ENCODE data around the gene DIAPH2.
"Not testable (repeated sequence)": the region's sequence is repeated elsewhere in the genome, so short reads cannot be mapped to it uniquely, and the experiment has no call there.

The DIAPH2 gene

GRCh38 chrX:96824166-96824565 lies 139.5 kb downstream of the DIAPH2 start:
- DNase-seq (ENCODE audit: low spot score) = no peak

GRCh38 chrX:96833333-96833732 lies 148.7 kb downstream of the DIAPH2 start:
- DNase-seq (ENCODE audit: low spot score) = no peak

- no peak for DNase-seq (ENCODE audit: low spot score)
Measured at GRCh38 chrX:96834137-96834536, 149.5 kb downstream of the DIAPH2 start.

DNA sequence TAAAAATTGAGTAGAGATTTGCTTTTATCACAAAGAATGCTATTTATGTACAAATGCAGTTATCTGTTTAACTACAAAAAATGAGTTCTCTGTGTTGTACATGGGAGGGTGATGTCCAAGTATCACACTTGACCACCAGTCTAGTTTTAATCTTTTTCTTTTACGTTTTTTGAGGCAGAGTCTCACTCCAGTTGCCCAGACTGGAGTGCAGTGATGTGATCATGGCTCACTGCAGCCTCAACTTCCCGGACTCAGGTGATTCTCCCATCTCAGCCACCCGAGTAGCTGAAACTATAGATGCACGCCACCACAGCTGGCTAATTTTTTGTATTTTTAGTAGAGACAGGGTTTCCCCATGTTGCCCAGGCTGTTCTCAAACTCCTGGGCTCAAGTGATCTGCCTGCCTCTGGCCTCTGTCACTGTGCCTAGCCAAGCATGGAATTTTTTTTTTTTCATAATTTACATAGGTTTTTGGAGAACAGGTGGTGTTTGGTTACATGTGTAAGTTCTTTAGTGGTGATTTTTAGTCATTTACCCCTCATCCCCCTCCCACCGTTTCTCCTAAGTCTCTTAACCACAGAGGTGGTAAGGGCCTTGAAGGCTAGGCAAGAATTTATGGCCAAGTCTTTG lies 151.1 kb downstream of the DIAPH2 start:
- no peak for DNase-seq (ENCODE audit: low spot score)

- DNase-seq (ENCODE audit: low spot score) = no peak
Measured at GRCh38 chrX:96837808-96838207, 153.2 kb downstream of the DIAPH2 start.

GRCh38 chrX:96838537-96838936 lies 153.9 kb downstream of the DIAPH2 start:
- DNase-seq (ENCODE audit: low spot score) = no peak

DNA sequence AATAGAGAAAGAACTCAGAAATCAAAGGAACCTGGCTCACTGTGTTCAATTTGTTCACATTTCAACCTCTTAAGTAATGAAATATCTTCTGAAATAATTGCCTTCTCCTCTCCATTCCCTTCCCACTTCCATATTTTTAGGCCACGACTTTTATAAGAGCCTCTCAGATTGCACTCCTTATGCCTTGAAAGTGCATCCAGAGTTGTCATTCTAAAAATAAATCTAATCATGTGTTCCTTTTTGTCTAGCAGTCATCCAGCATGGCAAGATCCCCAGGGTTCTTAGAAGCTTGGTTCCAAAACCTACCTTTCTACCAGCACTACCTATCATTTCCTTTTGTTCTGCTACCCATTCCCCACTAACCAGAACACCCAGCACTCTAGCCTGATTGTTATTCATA lies 156.7 kb downstream of the DIAPH2 start:
- no peak for DNase-seq (ENCODE audit: low spot score)

DNA sequence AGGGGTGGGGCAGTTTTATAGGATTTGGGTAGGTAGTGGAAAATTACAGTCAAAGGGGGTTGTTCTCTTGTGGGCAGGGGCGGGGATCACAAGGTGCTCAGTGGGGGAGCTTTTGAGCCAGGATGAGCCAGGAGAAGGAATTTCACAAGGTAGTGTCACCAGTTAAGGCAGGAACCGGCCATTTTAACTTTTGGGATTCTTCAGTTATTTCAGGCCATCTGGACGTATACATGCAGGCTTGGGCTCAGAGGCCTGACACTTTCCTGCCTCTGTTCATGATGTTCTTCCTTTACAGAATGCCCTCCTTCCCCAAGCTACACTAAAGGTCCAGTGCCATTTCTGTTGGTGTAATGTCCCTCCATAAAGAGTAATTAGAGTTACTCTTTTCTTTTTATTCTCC lies 157.2 kb downstream of the DIAPH2 start:
- not testable (repeated sequence) for DNase-seq (ENCODE audit: low spot score)

DNA sequence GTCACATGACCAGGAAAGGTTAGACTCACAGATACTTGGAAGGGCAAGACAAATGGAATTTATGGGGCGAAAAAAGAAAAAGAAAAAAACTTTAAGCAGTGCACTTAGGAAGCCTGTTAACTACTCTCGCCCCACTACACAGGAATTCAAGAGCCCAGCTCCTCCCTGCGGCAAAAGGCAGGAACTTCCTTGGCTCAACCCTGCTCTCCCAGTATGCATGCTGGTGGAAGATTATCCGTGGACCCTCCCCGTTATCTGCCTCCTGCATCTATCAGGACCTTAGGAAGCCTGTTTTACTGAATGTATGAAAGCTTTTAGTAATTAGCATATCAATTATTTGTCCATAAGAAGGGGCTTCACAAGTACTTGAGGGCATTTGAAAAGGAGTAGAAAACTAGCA lies 158.9 kb downstream of the DIAPH2 start:
- DNase-seq (ENCODE audit: low spot score) = peak; percentile 9

- no peak for DNase-seq (ENCODE audit: low spot score)
Measured at GRCh38 chrX:96846841-96847240, 162.2 kb downstream of the DIAPH2 start.

GRCh38 chrX:96859422-96859821 lies 174.8 kb downstream of the DIAPH2 start:
- not testable (repeated sequence) for DNase-seq (ENCODE audit: low spot score)

- no peak for DNase-seq (ENCODE audit: low spot score)
Measured at GRCh38 chrX:96861218-96861617, 176.6 kb downstream of the DIAPH2 start.

GRCh38 chrX:96861661-96862060 lies 177.0 kb downstream of the DIAPH2 start:
- no peak for DNase-seq (ENCODE audit: low spot score)

DNA sequence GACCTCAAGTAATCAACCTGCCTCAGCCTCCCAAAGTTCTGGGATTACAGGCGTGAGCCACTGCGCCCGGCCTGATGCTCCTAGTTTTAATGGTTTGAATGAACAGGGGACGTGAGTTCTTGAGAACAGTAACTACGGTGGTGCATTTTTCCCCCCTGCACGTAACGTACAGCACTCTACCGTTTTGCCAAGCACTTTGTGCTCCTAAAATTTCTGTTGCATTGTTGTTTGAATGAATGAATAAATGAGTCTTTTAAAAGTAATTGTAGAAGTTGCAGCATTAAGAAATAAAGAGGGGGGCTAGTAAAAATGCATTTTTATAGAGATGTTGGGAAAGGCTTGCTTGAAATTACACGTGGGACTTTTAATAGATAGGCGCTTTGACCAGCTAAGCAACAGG lies 199.0 kb downstream of the DIAPH2 start, which contains the start of gene RPA4:
TSS of gene RPA4 (plus strand) at position 301 of the 400 bp plus-strand sequence. CDS start 403 bp downstream, outside the sequence.
- DNase-seq (ENCODE audit: low spot score) = no peak

DNA sequence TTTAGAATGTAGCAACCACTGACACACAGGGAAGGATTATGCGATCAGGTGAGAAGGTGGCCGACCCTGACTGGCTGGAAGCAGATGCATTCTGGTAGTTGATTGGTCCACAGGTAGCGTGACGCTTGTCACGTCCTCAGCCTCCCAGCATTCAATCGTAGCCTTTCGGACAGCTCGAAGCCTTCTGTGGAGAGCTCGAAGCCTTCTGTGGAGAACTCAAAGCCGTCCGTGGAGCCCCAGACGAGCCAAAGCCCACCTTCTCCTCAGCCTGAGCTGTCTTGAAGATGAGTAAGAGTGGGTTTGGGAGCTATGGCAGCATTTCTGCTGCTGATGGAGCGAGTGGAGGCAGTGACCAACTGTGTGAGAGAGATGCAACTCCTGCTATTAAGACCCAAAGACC lies 199.4 kb downstream of the DIAPH2 start:
- DNase-seq (ENCODE audit: low spot score) = no peak

GRCh38 chrX:96889726-96890125 lies 205.1 kb downstream of the DIAPH2 start:
- DNase-seq (ENCODE audit: low spot score) = no peak

- no peak for DNase-seq (ENCODE audit: low spot score)
Measured at GRCh38 chrX:96906741-96907140, 222.1 kb downstream of the DIAPH2 start.

- no peak for DNase-seq (ENCODE audit: low spot score)
Measured at GRCh38 chrX:96907516-96908272, 223.1 kb downstream of the DIAPH2 start.

DNA sequence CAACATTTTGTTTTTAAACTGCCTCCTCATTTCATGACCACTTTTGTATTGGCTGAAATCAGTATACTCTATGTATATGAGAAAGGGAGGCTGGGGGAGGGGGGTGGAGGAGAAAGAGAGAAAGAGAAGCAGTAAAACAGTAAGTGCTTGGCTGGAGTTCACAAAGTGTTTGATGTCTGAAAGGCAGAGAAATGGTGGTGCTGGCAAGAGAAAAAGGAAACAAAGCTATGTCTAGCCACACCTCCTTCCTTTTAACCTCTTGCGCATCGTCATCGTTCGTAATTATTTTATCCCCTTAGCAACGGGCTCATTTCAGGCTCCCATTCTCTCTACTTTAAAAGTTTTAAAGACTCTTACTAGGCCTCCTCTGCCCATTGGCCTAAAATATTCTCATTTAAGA lies 224.6 kb downstream of the DIAPH2 start:
- DNase-seq (ENCODE audit: low spot score) = no peak

- DNase-seq (ENCODE audit: low spot score) = no peak
Measured at GRCh38 chrX:96918864-96919263, 234.2 kb downstream of the DIAPH2 start.

DNA sequence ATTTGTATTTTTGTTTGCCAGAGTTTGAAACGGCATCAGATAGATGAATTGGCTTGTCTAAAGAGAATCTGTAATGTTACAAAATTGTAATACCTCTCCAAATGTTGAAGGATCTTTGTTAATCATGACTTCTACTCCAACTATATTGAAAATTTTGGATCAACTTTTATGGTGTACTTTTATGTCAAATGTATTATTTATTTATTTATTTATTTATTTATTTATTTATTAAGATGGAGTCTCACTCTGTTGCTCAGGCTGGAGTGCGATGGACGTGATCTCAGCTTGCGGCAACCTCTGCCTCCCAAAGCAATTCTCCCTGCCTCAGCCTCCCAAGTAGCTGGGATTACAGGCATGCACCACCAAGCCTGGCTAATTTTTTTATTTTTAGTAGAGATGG lies 235.0 kb downstream of the DIAPH2 start:
- no peak for DNase-seq (ENCODE audit: low spot score)

GRCh38 chrX:96924581-96924980 lies 239.9 kb downstream of the DIAPH2 start:
- DNase-seq (ENCODE audit: low spot score) = no peak

GRCh38 chrX:96929036-96929435 lies 244.4 kb downstream of the DIAPH2 start:
- no peak for DNase-seq (ENCODE audit: low spot score)

- no peak for DNase-seq (ENCODE audit: low spot score)
Measured at GRCh38 chrX:96957718-96958117, 273.1 kb downstream of the DIAPH2 start.

Measured in AG20443 (cell line).